Putamen (tissue), 1 donor: Measurements from ENCODE around the gene GPR142.

Experiments
- DNase-seq: peaks from one replicate; pipeline ENCODE4 v3.0.0-alpha.2; 2016; ENCODE audit warnings: low spot score

GPR142 gene

GRCh38 chr17:74369665-74370490 lies 2.6 kb downstream of the GPR142 start:
- no peak for DNase-seq

DNA sequence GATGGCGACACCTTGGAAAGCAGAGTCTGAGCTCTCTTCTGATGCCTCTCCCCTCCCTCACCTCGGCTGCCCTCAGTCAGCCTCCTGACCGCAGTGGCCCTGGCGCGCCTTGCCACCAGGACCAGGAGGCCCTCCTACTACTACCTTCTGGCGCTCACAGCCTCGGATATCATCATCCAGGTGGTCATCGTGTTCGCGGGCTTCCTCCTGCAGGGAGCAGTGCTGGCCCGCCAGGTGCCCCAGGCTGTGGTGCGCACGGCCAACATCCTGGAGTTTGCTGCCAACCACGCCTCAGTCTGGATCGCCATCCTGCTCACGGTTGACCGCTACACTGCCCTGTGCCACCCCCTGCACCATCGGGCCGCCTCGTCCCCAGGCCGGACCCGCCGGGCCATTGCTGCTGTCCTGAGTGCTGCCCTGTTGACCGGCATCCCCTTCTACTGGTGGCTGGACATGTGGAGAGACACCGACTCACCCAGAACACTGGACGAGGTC lies 4.4 kb downstream of the GPR142 start:
- no peak for DNase-seq

- DNase-seq = no peak
Observed at GRCh38 chr17:74372426-74372825, 5.1 kb downstream of the GPR142 start.

GRCh38 chr17:74373838-74374606 lies 6.7 kb downstream of the GPR142 start:
- DNase-seq = peak; percentile 90

DNA sequence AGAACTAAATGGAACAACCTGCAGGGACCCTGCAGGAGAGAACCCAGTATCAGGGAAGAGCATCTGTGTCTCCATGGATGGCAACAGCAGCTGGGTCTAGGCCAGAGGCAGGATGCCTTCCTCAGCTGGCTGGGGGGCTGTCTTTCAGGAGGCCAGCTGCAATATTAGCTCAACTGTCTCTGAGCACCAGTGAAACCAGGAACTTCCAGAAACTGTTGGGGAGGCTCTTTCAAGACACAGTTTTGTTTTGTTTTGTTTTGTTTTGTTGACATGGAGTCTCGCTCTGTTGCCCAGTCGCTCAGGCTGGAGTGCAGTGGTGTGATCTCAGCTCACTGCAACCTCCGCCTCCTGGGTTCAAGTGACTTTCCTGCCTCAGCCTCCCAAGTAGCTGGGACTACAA lies 7.6 kb downstream of the GPR142 start:
- DNase-seq = no peak

- peak; percentile 71 for DNase-seq
Observed at GRCh38 chr17:74379495-74380085, 12.3 kb downstream of the GPR142 start.

DNA sequence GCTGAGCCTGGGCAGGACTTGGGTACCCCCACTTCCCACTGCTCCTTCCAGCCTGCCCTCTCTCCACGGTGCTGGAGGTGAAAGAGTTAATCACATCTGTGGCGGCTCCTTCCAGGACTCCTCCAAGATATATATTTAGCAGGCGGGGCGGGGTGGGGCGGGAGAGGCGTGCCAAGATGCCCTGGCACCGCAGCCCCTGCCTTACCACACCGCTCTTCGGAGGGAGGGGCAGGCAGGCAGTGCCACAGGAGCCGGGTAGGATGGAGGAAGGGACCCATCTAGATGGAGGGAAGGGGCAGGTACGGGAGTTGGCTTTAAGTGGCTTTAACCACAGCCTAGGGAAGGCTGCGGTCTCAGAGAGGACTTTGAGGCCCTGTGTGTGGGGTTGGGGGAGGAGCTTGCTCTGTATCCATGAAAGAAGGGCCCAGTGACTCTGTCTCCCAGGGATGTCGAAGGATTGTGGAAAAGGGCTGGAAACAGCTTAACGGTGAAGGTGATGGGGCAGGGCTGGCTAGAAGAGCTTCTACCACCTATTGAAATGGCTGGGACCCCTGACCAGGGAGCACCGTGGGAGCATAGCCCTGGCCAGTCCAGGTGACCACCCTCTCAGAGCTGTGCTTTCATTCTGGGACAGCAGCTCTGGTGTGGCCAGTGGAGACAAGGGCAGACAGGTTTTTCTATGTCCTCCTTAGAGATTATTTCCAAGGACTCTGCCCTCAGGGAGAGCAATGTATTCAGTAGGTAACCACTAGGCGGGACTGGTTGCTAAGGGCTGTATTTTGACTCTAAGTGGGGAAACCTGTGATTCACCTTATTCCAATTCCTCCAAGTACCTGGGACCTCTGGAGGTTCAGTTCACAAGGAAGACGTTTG lies 13.0 kb downstream of the GPR142 start:
- DNase-seq = no peak

- no peak for DNase-seq
Observed at GRCh38 chr17:74380959-74381808, 13.9 kb downstream of the GPR142 start.

DNA sequence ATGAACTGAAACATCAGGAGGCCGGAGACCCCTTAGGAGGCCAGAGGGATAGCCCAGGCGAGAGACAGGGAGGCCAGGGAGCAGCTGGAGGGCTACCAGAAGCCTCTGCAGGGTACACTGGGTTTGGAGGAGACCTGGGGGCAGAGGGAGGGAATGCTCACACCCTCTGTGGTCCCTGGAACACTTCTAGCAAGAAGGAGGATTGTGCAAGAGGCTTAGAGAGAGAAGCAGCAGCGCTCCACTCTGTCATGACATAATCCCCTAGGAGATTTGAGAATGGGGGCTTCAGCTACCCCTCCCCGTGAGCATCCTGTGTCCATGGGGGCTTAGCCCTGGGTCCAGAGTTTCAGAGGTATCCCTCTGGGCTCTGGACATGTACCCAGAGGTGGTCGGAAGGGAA lies 15.8 kb downstream of the GPR142 start:
- DNase-seq = no peak

- DNase-seq = no peak
Observed at GRCh38 chr17:74385201-74385600, 17.9 kb downstream of the GPR142 start.

- no peak for DNase-seq
Observed at GRCh38 chr17:74386386-74386785, 19.1 kb downstream of the GPR142 start.

DNA sequence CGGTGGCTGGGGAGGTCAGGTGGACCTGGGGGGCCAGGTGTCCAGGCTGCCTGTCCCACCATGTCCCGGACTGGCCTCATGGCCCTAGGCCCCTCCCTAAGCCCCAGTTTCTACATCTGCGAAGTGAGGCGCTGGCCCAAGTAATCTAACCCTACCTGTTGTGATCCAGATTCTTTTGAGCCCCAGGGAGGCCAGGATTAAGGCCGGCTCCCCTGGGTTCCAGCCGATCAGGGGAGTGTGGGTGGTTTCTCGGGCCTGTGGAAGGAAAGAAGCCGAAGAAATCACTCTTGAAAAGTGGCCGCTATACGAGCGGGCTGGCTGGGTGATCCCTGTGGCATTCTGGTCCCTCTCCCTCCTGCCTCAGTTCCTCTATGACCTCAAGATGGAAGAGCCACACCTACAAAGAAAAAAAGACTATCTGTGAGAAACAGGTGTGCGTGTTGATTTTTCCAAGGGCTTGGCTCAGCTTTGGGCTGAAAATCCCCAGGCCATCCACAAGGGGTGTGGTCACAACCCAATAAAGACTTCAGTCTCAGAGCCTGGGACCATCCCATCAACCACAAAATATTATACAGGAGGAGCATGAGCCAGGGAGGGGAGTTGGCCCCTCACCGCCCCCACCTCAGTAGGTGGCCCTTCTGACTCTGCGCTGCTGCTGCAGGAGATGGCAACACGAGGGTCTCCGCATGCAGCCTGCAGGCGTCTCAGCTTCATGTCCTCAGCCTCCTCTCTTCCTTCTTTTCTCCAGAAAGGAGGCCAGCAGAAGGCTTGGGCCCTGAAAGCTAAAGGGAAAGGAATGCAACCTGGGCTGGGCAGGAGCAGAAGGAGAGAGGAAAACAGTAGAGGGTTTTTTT lies 20.3 kb downstream of the GPR142 start:
- no peak for DNase-seq

DNA sequence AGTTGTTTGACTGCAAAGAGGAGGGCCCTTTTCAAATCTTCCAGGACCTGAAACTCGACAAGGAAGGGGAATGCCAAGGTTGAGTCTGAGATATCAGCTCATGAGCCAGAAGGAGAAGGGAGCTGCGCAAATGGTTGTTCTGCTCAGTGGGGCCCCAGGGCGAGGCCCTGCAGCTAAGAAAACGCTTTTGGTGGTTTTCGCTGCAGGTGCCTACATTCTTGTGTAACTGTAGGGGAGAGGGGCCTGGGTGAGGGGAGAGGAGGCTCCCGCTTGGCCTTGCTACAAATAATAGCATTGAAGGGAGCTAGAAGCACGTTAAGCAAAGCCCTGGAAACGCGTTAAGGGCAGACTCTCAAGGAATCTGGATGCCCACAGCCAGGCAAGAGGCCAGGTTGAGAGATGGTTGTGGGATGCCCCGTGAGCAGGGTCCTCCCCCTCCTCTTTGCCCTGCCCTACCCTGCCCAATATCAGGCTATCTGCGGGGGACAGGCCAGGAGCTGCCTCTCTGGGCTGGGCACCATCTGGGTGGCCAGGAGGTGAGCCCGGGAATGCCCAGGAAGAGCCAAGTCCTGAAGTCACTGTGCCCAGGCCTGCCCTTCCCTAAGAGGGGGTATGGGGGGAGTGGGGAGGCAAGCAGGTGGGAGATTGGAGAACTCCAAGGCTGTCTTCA lies 21.9 kb downstream of the GPR142 start:
- DNase-seq = no peak

- DNase-seq = no peak
Observed at GRCh38 chr17:74389937-74390679, 22.8 kb downstream of the GPR142 start.

GRCh38 chr17:74390680-74391653 lies 23.7 kb downstream of the GPR142 start:
- no peak for DNase-seq

DNA sequence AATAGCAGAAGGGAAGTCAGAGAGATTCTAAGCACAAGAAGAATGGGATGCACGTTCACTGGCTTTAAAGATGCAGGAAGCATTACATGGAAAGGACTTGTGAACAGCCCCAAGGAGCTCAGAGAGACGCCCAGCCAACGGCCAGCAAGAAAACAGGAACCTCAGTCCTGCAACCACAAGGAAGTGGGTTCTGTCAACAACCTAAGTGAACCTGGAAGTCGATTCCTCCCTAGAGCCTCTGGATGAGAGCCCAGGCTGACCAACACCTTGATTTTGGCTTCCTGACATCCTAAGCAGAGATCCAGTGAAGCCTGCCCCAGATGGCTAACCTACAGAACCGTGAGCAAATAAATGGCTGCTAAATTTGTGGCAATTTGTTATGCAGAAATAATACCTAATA lies 24.5 kb downstream of the GPR142 start:
- DNase-seq = no peak

GRCh38 chr17:74392848-74393247 lies 25.5 kb downstream of the GPR142 start:
- DNase-seq = no peak
